Tibial artery (tissue), 4 donors: ENCODE data around the gene EIPR1.
"Not testable (repeated sequence)": the region's sequence is repeated elsewhere in the genome, so short reads cannot be mapped to it uniquely, and the experiment has no call there.

Experiments used
- DNase-seq, 2 donors: peaks; one replicate each; pipeline ENCODE4 v3.0.0-alpha.2; 2019
- H3K27ac ChIP-seq, 2 donors: fragments of 200-600 bp; sonication (generic) in 1 of 2; 1 replicate in 1 of 2; 2 replicates in 1 of 2; pipeline ENCODE4 v1.5.1; 2018 to 2019; ENCODE audit warnings: mild to moderate bottlenecking in 1 of 2
- H3K27me3 ChIP-seq, 2 donors: fragments of 200-600 bp; sonication (generic) in 1 of 2; one replicate each; pipeline versions ENCODE4 v1.5.1 to v1.6.0; 2016 to 2019
- H3K36me3 ChIP-seq, 3 donors: fragments of 200-600 bp; sonication (generic) in 2 of 3; one replicate each; pipeline ENCODE4 v1.5.1; 2016 to 2019; ENCODE audit warnings: mild to moderate bottlenecking in 2 of 3
- H3K4me1 ChIP-seq, 4 donors: fragments of 200-600 bp; sonication (generic) in 2 of 4; 1 replicate in 3 of 4; 2 replicates in 1 of 4; pipeline ENCODE4 v1.5.1; 2016 to 2019
- H3K4me3 ChIP-seq, 2 donors: fragments of 200-600 bp; sonication (generic) in 1 of 2; 1 replicate in 1 of 2; 2 replicates in 1 of 2; pipeline ENCODE4 v1.5.1; 2018 to 2019; ENCODE audit warnings: mild to moderate bottlenecking in 2 of 2
- H3K9me3 ChIP-seq, 3 donors: fragments of 200-600 bp; sonication (generic) in 1 of 3; one replicate each; pipeline ENCODE4 v1.5.1; 2016 to 2019
- CTCF ChIP-seq, 2 experiments: fragments of 200-600 bp in 1 of 2; fragments of 450-650 bp in 1 of 2; IDR thresholded peaks; one replicate each; pipeline ENCODE4 v1.5.1; 2017 to 2019; ENCODE audit warnings: antibody characterized with exemption in 2 of 2, mild to moderate bottlenecking in 1 of 2, moderate library complexity in 1 of 2
- intact Hi-C: fragments of 100-400 bp; cut with DNase I; formaldehyde crosslinking; loops from one replicate; pipeline ENCODE4 v1.15.0; 2023; ENCODE audit warnings: low total_unique reads

EIPR1 gene

GRCh38 chr2:3199627-3200345, 177.8 kb downstream of the EIPR1 start:
- Histone ChIP-seq H3K4me1 (no peaks in the 10 kb centered on the region), H3K9me3 (no peaks in the 10 kb centered on the region), H3K36me3 (peaks cover 0 to 25% (median 13%) of the 10 kb centered on the region in 3 donors), H3K27ac (no peak overlapping the region), H3K4me3 (no peak overlapping the region), H3K27me3 (no peaks in the 10 kb centered on the region)
- TF ChIP-seq CTCF (IDR thresholded peaks at IDR 0.05) = no peak
- intact Hi-C loops = no loop called here
- no peak for DNase-seq

- H3K4me1 ChIP-seq, H3K9me3 ChIP-seq, DNase-seq, H3K4me3 ChIP-seq, intact Hi-C loops, H3K27ac ChIP-seq, H3K27me3 ChIP-seq: not testable (repeated sequence)
- H3K36me3 ChIP-seq = peaks cover 0 to 35% (median 11%) of the 10 kb centered on the region in 3 donors
Observed at GRCh38 chr2:3198671-3199192, 178.9 kb downstream of the EIPR1 start.

GRCh38 chr2:3198119-3198518, 179.5 kb downstream of the EIPR1 start:
- peaks cover 5 to 34% (median 7%) of the 10 kb centered on the region in 3 donors for H3K36me3 ChIP-seq
- intact Hi-C loops = no loop called here
- no peak overlapping the region for H3K27ac ChIP-seq
- no peak for TF ChIP-seq CTCF (IDR thresholded peaks at IDR 0.05)
- H3K4me1 ChIP-seq = no peaks in the 10 kb centered on the region
- no peaks in the 10 kb centered on the region for H3K9me3 ChIP-seq
- DNase-seq = no peak
- no peak overlapping the region for H3K4me3 ChIP-seq
- H3K27me3 ChIP-seq = no peaks in the 10 kb centered on the region

GRCh38 chr2:3197308-3197707, 180.3 kb downstream of the EIPR1 start:
- intact Hi-C loops = no loop called here
- Histone ChIP-seq H3K27ac (no peak overlapping the region), H3K27me3 (no peaks in the 10 kb centered on the region), H3K4me3 (no peak overlapping the region), H3K9me3 (no peaks in the 10 kb centered on the region), H3K4me1 (no peaks in the 10 kb centered on the region), H3K36me3 (peaks cover 5 to 42% (median 15%) of the 10 kb centered on the region in 3 donors)
- no peak for TF ChIP-seq CTCF (IDR thresholded peaks at IDR 0.05)
- DNase-seq = no peak

GRCh38 chr2:3196716-3197115, 180.9 kb downstream of the EIPR1 start:
- intact Hi-C loops = no loop called here
- Histone ChIP-seq H3K27me3 (no peaks in the 10 kb centered on the region), H3K36me3 (peaks cover 5 to 48% (median 21%) of the 10 kb centered on the region in 3 donors)

More at GRCh38 chr2:3196716-3197115, 180.9 kb downstream of the EIPR1 start:
- DNase-seq = no peak
- Histone ChIP-seq H3K9me3 (no peaks in the 10 kb centered on the region), H3K4me1 (no peaks in the 10 kb centered on the region), H3K4me3 (no peak overlapping the region), H3K27ac (no peak overlapping the region)
- no peak for TF ChIP-seq CTCF (IDR thresholded peaks at IDR 0.05)
